ENCODE results near the gene PKN3.
"Not testable (repeated sequence)": the region's sequence is repeated elsewhere in the genome, so short reads cannot be mapped to it uniquely, and the experiment has no call there.

PKN3 gene

GRCh38 chr9:128689293-128689774 is 13.0 kb upstream of the PKN3 start:
- H3K9me3 ChIP-seq (ENCODE audit: severe bottlenecking): no peaks in the 10 kb centered on the region
- H3K27ac ChIP-seq: peak overlapping the region; percentile 89
- peaks cover 46% of the 10 kb centered on the region for H3K36me3 ChIP-seq

GRCh38 chr9:128689820-128690683 is 12.3 kb upstream of the PKN3 start:
- H3K9me3 ChIP-seq (ENCODE audit: severe bottlenecking): no peaks in the 10 kb centered on the region
- H3K27ac ChIP-seq: peak overlapping the region; percentile 85
- no peaks in the 10 kb centered on the region for H3K27me3 ChIP-seq (ENCODE audit: insufficient read depth, low read depth, severe bottlenecking)
- peak overlapping the region; percentile 76 for H3K4me3 ChIP-seq (ENCODE audit: low read depth, low read length)
- peaks cover 48% of the 10 kb centered on the region for H3K36me3 ChIP-seq
- TF ChIP-seq CTCF (IDR thresholded peaks at IDR 0.05; ENCODE audit: low read depth, low read length): no peak
- peak; percentile 56 for DNase-seq

More at GRCh38 chr9:128689293-128689774, 13.0 kb upstream of the PKN3 start:
- Histone ChIP-seq H3K27me3 (ENCODE audit: insufficient read depth, low read depth, severe bottlenecking) (no peaks in the 10 kb centered on the region), H3K4me3 (ENCODE audit: low read depth, low read length) (peak overlapping the region; percentile 60)
- TF ChIP-seq CTCF (IDR thresholded peaks at IDR 0.05; ENCODE audit: low read depth, low read length): no peak
- DNase-seq: peak; percentile 59

GRCh38 chr9:128690684-128691034 is 11.6 kb upstream of the PKN3 start:
- Histone ChIP-seq H3K4me3 (ENCODE audit: low read depth, low read length) (peak overlapping the region; percentile 76), H3K27me3 (ENCODE audit: insufficient read depth, low read depth, severe bottlenecking) (no peaks in the 10 kb centered on the region), H3K36me3 (peaks cover 52% of the 10 kb centered on the region), H3K9me3 (ENCODE audit: severe bottlenecking) (no peaks in the 10 kb centered on the region), H3K27ac (peak overlapping the region; percentile 85)
- TF ChIP-seq CTCF (IDR thresholded peaks at IDR 0.05; ENCODE audit: low read depth, low read length): no peak
- DNase-seq: no peak

GRCh38 chr9:128693738-128694137 is 8.6 kb upstream of the PKN3 start:
- not testable (repeated sequence) for H3K9me3 ChIP-seq (ENCODE audit: severe bottlenecking); H3K27ac ChIP-seq; H3K27me3 ChIP-seq (ENCODE audit: insufficient read depth, low read depth, severe bottlenecking); DNase-seq; H3K4me3 ChIP-seq (ENCODE audit: low read depth, low read length)
- H3K36me3 ChIP-seq: peaks cover 67% of the 10 kb centered on the region

GRCh38 chr9:128694344-128694743 is 8.0 kb upstream of the PKN3 start:
- Histone ChIP-seq H3K36me3 (peaks cover 67% of the 10 kb centered on the region), H3K4me3 (ENCODE audit: low read depth, low read length) (no peak overlapping the region), H3K27me3 (ENCODE audit: insufficient read depth, low read depth, severe bottlenecking) (no peaks in the 10 kb centered on the region), H3K27ac (no peak overlapping the region), H3K9me3 (ENCODE audit: severe bottlenecking) (no peaks in the 10 kb centered on the region)
- DNase-seq: no peak
- TF ChIP-seq CTCF (IDR thresholded peaks at IDR 0.05; ENCODE audit: low read depth, low read length): no peak

- H3K27ac ChIP-seq: no peak overlapping the region
- H3K36me3 ChIP-seq: peaks cover 46% of the 10 kb centered on the region
Observed at GRCh38 chr9:128696923-128697707, 5.2 kb upstream of the PKN3 start.

GRCh38 chr9:128699096-128699795 is 3.1 kb upstream of the PKN3 start:
- not testable (repeated sequence) for H3K27me3 ChIP-seq (ENCODE audit: insufficient read depth, low read depth, severe bottlenecking); DNase-seq; H3K9me3 ChIP-seq (ENCODE audit: severe bottlenecking); H3K27ac ChIP-seq; H3K4me3 ChIP-seq (ENCODE audit: low read depth, low read length)
- H3K36me3 ChIP-seq: peaks cover 29% of the 10 kb centered on the region

More at GRCh38 chr9:128696923-128697707, 5.2 kb upstream of the PKN3 start:
- Histone ChIP-seq H3K9me3 (ENCODE audit: severe bottlenecking) (no peaks in the 10 kb centered on the region), H3K4me3 (ENCODE audit: low read depth, low read length) (no peak overlapping the region), H3K27me3 (ENCODE audit: insufficient read depth, low read depth, severe bottlenecking) (no peaks in the 10 kb centered on the region)
- no peak for DNase-seq
- no peak for TF ChIP-seq CTCF (IDR thresholded peaks at IDR 0.05; ENCODE audit: low read depth, low read length)

Data from WERI-Rb-1 (cell line).